Colon (tissue), 2 donors: ENCODE data around the gene FAH.
"Not testable (repeated sequence)": the region's sequence is repeated elsewhere in the genome, so short reads cannot be mapped to it uniquely, and the experiment has no call there.

Source experiments
- FAIRE-seq: peaks from 2 replicates; lab custom pipeline; 2012; peaks lifted over from hg19 to GRCh38; lab: Jason Lieb, UNC
- donor health status: control.
- donor health status: control.

Gene FAH

DNA sequence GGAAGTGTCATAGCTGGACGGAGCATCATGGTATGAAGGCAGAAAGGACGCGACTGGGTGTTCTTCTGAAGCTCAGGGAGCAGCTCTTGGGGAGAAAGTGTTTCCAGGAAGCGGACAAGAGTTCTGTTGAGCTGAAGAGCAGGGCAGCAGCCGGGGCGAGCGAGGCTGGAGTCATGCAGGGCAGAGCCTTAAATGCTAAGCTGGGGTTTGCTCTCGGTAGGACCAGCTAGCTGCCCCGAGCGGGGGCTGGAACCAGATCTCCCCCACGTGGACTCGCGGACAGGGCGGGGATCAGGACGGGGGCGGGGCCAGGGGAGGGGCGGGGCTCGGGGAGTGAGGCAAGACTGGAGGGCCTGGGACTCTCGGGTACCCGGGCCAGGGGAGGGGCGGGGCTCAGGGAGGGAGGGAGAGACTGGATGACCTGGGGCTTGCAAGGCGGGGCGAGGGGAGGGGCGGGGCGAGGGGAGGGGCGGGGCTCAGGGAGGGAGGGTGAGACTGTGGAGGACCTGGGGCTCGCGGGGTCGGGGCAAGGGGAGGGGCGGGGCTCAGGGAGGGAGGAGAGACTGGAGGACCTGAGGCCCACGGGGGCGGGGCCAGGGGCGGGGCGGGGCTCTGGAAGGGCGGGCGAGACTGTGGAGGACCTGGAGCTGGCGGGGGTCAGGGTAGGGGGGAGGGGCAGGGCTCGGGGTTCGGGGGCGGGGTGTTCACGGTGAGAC lies 461 bp upstream of the FAH start:
- FAIRE-seq = no peak

DNA sequence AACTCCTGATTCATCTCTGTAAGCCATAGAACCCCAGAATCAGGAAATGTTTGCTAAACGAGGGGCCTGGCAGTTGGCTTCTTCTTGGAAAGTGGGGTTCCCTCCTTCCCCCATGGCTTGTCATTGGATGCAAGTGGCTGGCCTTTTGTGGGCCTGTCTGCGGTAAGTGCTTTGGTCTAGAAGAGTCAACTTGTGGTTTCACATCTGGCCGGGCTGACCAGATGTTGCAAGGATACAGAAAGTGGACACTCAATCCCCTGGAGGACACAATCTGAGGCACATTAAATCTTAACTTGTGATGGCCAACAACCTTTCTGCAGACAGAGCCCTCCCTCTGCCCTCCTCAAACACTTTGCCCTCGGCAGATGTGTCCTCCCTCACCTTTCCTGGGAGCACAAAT lies 1.1 kb downstream of the FAH start:
- FAIRE-seq = no peak

DNA sequence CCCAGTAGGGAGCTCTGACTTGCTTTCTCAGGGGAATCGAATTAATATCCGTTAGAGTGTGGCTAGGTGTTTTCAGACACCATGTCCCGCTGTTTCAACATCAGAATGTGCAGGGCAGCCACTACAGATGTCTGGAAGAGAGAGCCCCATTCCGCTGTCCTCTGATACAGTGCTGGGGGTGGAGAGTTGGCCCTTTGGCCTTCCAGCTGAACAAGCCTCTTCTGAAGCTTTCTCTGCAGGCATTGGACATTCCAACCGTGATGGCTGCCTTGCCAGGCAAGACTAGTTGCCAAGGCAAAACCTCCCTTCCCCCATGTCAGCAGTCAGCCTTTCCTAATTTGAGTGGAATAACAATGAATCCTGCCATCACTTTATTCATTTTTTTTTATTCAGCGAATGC lies 1.5 kb downstream of the FAH start:
- no peak for FAIRE-seq

DNA sequence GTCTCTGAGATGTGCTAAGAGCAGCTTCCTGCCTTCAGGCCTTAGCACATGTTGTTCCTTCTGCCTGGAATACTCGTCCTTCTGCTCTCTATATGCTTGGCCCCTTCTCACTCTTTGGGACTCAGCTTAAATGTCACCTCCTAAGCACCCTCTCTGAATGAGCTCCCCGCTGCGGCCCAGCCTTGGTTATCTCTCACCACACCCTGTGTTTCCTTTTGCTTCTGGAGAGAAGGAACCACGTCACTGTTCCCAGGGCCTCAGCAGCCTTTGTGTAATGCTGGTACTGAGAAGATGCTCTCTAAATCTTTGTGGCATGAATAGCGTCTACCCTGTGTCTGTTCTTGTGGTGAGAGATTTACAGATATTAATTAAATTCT lies 2.2 kb downstream of the FAH start:
- no peak for FAIRE-seq

DNA sequence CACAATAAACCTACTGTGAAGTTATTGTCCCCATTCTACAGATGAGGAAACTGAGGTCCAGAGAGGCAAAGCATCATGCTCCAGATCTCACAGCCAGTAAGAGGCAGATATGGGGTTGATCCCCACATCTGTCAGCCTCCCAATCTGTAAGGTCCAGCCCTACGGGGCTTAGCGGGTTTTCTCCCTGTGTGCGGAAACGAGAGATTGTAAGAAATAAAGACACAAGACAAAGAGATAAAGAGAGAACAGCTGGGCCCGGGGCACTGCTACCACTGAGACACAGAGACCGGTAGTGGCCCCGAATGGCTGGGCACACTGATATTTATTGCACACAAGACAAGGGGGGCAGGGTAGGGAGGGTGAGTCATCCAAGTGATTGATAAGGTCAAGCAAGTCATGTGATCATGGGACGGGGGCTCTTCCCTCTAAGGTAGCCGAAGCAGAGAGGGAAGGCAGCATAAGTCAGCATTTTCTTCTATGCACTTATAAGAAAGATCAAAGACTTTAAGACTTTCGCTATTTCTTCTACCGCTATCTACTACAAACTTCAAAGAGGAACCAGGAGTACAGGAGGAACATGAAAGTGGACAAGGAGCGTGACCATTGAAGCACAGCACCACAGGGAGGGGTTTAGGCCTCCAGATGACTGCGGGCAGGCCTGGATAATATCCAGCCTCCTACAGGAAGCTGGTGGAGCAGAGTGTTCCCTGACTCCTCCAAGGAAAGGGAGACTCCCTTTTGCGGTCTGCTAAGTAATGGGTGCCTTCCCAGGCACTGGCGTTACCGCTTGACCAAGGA lies 2.8 kb downstream of the FAH start:
- not testable (repeated sequence) for FAIRE-seq

DNA sequence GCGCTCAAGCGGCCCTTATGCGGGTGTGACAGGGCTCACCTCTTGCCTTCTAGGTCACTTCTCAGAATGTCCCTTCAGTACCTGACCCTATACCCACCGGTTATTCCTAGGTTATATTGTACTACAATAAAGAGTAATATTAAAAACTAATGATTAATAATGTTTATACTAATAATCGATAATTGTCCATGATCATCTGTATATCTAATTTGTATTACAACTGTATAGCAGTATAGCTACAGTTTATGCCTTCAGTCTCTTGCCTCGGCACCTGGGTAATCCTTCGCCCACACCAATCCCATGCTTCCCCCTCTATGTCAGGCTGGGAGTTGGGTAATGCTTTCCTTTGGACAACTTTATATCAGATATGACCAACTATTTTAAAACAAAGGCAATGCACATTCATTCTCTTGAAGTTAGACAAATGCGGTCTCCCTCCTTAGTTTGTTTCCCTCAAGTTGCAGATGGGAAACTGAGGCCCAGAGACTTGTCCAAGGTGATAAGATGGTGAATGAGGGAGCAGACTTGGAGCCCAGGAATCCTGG lies 3.4 kb downstream of the FAH start:
- no peak for FAIRE-seq

GRCh38 chr15:80157215-80157614 lies 4.4 kb downstream of the FAH start:
- no peak for FAIRE-seq

- no peak for FAIRE-seq
These were observed 6.5 kb downstream of the FAH start for GRCh38 chr15:80159301-80159700.

GRCh38 chr15:80159811-80160569 lies 7.2 kb downstream of the FAH start:
- no peak for FAIRE-seq

GRCh38 chr15:80160570-80161156 lies 7.9 kb downstream of the FAH start:
- no peak for FAIRE-seq

DNA sequence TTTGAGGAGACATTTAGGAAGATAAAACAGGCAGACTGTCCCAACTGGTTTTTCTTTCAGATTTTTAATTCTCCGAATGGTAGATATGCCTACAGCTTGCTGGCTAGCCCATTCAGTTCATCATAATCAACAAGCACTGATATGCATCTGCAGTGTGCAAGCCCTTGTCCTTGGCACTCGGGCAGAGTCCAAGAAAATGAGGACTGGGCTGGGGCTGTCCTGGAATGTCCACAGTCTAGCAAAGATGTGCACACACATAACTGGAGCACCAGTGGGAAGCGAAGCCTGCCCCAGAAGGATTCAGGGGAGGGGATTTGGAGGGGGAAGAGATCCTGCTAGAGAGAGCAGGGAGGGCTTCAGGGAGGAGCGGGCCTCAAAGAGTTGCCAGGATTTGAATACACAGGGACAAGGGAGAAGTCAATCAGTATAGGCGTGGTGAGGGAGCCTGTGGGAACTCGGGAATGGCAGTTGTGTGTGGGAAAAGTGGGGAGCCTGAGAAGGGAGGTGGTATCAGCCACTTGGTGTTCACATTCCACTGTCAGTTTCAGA lies 8.7 kb downstream of the FAH start:
- FAIRE-seq = no peak

GRCh38 chr15:80162059-80162554 lies 9.3 kb downstream of the FAH start:
- no peak for FAIRE-seq

GRCh38 chr15:80163217-80163616 lies 10.4 kb downstream of the FAH start:
- no peak for FAIRE-seq

DNA sequence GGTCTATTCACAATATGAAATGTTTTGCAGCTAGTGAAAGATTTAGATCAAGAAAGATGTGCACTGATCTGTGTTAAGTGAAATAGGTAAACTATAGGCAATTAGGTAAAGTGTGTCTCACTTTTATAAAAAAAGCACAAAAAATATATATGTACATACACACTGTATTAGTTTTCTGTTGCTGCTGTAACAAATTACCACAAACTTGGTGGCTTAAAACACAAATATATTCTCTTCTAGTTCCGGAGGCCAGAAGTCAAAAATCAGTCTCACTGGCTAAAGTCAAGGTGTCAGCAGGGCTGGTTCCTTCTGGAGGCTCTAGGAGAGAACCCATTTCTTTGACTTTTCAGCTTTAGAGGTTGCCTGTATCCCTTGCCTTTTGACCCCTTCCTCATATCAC lies 11.1 kb downstream of the FAH start:
- FAIRE-seq = no peak

- FAIRE-seq = no peak
These were observed 15.1 kb downstream of the FAH start for GRCh38 chr15:80167936-80168335.

DNA sequence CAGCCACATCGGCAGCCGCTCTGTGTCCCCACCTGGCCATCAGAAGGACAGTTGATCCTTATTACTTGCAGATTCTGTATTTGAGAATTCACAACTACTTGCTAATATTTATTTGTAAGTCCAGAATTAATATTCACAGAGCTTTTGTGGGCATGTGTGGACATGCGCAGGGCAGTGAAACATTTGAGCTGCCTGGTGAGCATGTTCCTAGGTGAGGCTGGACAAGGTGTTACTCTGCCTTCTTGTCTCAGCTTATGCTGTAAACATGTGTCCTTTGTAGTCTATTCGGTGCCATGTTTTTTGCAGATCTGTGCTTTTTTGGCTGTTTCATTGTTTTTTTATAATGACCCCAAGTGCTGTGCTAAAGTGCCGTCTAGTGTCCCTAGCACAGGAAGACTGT lies 15.6 kb downstream of the FAH start:
- FAIRE-seq = no peak

DNA sequence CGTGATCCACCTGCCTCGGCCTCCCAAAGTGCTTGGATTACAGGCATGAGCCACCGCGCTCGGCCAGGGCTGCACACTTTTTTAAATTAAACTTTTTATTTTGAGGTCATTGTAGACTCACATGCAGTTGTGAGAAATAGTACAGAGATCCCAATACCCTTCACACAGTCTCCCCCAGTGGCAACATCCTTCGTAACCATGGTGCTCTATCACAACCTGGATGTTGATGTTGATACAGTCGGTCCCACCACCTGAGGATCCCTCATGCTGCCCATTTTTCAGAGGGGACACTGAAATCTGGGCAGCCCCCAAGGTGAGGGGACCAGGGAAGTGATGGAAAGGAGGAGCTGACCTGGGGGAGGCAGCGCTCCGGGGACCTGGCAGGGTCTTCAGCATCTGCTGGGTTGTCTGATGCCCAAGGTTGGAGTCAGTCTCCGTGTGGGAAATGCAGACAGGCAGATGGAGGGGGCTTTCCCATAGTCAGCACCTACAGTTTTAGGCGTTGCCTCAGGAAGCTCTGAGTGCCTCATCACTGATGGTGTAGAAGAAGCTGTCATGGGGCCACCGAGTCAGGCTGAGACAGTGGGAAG lies 17.1 kb downstream of the FAH start:
- no peak for FAIRE-seq

DNA sequence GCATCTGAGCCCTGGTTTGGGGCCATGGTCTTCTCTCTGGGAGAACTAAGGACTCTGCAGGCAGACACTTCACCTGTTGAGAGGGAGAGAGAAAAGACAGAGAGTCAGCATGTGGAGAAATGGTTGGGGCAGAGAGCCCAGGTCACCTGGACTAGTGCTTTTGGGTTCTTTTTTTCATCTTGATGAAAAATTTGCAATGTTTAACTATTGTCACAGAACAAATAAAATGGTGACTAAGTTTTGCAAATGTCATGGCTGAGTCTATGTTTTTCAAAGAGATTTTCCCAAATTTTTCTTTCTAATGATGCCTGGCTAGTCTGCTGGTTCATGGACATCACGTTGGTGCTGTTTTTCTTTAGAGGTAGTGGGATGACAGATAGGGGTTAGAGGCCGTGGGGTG lies 17.8 kb downstream of the FAH start:
- no peak for FAIRE-seq

DNA sequence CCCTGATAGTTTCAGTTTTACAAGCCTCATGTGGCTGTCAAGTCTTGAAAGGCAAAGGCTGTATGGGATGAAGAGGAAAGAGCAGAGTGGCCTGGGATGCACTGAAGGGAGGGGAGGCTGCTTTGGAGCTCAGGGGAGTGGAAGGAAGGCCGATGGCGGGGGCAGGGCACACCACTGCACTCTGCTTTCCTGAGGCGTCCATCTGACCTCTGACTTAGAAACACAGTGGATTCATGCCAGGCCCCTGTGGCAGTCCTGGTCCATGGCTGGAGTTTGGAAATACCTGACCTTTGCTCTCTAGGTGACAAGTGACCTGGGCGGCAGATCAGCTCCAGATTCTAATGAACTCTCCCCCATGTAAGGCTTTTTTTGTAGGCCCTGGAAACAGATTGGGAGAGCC lies 19.0 kb downstream of the FAH start:
- FAIRE-seq = no peak

GRCh38 chr15:80172401-80172800 lies 19.6 kb downstream of the FAH start:
- FAIRE-seq = no peak

GRCh38 chr15:80173022-80173759 lies 20.4 kb downstream of the FAH start:
- FAIRE-seq = no peak
